Endothelial cell of umbilical vein (primary cell): Measurements from ENCODE around the gene ACLY.

ENCODE experiments used
- CTCF ChIP-seq, 2 donors: IDR thresholded peaks; 1 replicate in 1 of 2; 2 replicates in 1 of 2; pipeline ENCODE4 v1.5.1; 2011; ENCODE audit warnings: low read length in 2 of 2, mild to moderate bottlenecking in 2 of 2, moderate library complexity in 2 of 2, control low read depth in 1 of 2, inconsistent platforms in 1 of 2, low read depth in 1 of 2; ENCODE audit not compliant: insufficient read depth in 1 of 2; ENCODE audit errors: extremely low read depth in 1 of 2
- EZH2 ChIP-seq: IDR thresholded peaks from 2 replicates; pipeline ENCODE4 v1.6.1; 2012; ENCODE audit warnings: borderline replicate concordance, low read depth, mild to moderate bottlenecking, moderate library complexity, low read length, inconsistent platforms; ENCODE audit not compliant: severe bottlenecking
- FOS ChIP-seq: IDR thresholded peaks from 2 replicates; pipeline ENCODE4 v1.6.1; 2011; ENCODE audit warnings: mild to moderate bottlenecking, low read length, moderate library complexity, borderline replicate concordance; ENCODE audit not compliant: insufficient read depth
- GATA2 ChIP-seq: IDR thresholded peaks from 2 replicates; pipeline ENCODE4 v1.7.0; 2011; ENCODE audit warnings: low read depth, mild to moderate bottlenecking, moderate library complexity, mixed read lengths, low read length; ENCODE audit not compliant: insufficient read length, insufficient read depth
- JUN ChIP-seq: IDR thresholded peaks from 2 replicates; pipeline ENCODE4 v1.6.1; 2011; ENCODE audit warnings: borderline replicate concordance, low read depth; ENCODE audit not compliant: insufficient read length, insufficient read depth
- MAX ChIP-seq: IDR thresholded peaks from 2 replicates; pipeline ENCODE4 v1.6.1; 2011; ENCODE audit not compliant: insufficient read depth, insufficient read length
- MYC ChIP-seq: IDR thresholded peaks from one replicate; pipeline ENCODE4 v1.6.1; 2011; ENCODE audit warnings: mild to moderate bottlenecking, low read depth, low read length
- POLR2A ChIP-seq: IDR thresholded peaks from 2 replicates; pipeline ENCODE4 v1.6.1; 2012; ENCODE audit warnings: low read depth, mild to moderate bottlenecking, control low read depth, low read length

- TF ChIP-seq POLR2A (no peak), JUN (no peak), CTCF (IDR thresholded peaks at IDR 0.05; ENCODE audit: extremely low read depth in 1 of 2, insufficient read depth in 1 of 2, low read depth in 1 of 2, low read length in 2 of 2) (no peak), MAX (no peak), MYC (no peak), FOS (no peak), EZH2 (no peak), GATA2 (no peak)
Measured at GRCh38 chr17:41863074-41863848, 55.5 kb downstream of the ACLY start.
